HEK293 (cell line): Measurements from ENCODE around the gene EGR2.

Experiments
- CTCF ChIA-PET: fragments of 350-600 bp; formaldehyde crosslinking; extraction: SDS; loops from one replicate; lab custom pipeline; 2021; ENCODE audit warnings: antibody characterized with exemption; lab: Yijun Ruan, JAX
- POLR2A ChIA-PET: fragments of 300-600 bp; formaldehyde crosslinking; extraction: SDS; loops from one replicate; lab custom pipeline; 2020; ENCODE audit warnings: antibody characterized with exemption, inconsistent platforms; lab: Yijun Ruan, JAX
- H3K27ac ChIP-seq: fragments of 200-500 bp; sonication (Bioruptor generic); 2 replicates; pipeline ENCODE4 v1.5.1; 2014; ENCODE audit warnings: low read depth, low read length, control low read depth, inconsistent platforms; ENCODE audit errors: extremely low read depth
- H3K36me3 ChIP-seq, 2 experiments: fragments of 200-500 bp in 1 of 2; sonication (Bioruptor generic) in 1 of 2; 1 replicate in 1 of 2; 2 replicates in 1 of 2; pipeline ENCODE4 v1.5.1; 2014 to 2017; ENCODE audit warnings: inconsistent platforms in 2 of 2, low read length in 2 of 2; ENCODE audit not compliant: control insufficient read depth in 2 of 2, insufficient read depth in 1 of 2
- H3K4me1 ChIP-seq: fragments of 200-500 bp; sonication (Bioruptor generic); 2 replicates; pipeline ENCODE4 v1.5.1; 2014; ENCODE audit warnings: mild to moderate bottlenecking, low read length, inconsistent platforms; ENCODE audit not compliant: control insufficient read depth, insufficient read depth
- H3K4me3 ChIP-seq: 2 replicates; pipeline ENCODE4 v1.5.1; 2011; ENCODE audit warnings: low read depth, mild to moderate bottlenecking, control low read depth, low read length, moderate library complexity
- H3K9me3 ChIP-seq: fragments of 200-500 bp; sonication (Bioruptor generic); 2 replicates; pipeline ENCODE4 v1.5.1; 2014; ENCODE audit warnings: low read depth, low read length, inconsistent platforms; ENCODE audit not compliant: control insufficient read depth, insufficient read depth
- ATF2 ChIP-seq: fragments of 450-650 bp; formaldehyde crosslinking; IDR thresholded peaks from 2 replicates; pipeline ENCODE4 v1.5.1; 2016; ENCODE audit warnings: missing biosample characterization, missing genetic modification characterization, low read depth
- GLIS1 ChIP-seq: fragments of 450-650 bp; formaldehyde crosslinking; IDR thresholded peaks from 2 replicates; pipeline ENCODE4 v1.5.1; 2016; ENCODE audit warnings: missing biosample characterization, missing genetic modification characterization
- GLIS2 ChIP-seq: fragments of 450-650 bp; formaldehyde crosslinking; IDR thresholded peaks from 2 replicates; pipeline ENCODE4 v1.5.1; 2016; ENCODE audit warnings: missing biosample characterization, missing genetic modification characterization
- KLF16 ChIP-seq: fragments of 450-650 bp; formaldehyde crosslinking; IDR thresholded peaks from 2 replicates; pipeline ENCODE4 v1.5.1; 2017; ENCODE audit warnings: missing biosample characterization, missing genetic modification characterization
- MEIS1 ChIP-seq: sonication (generic); formaldehyde crosslinking; IDR thresholded peaks from 2 replicates; pipeline ENCODE4 v1.8.1; 2022; ENCODE audit warnings: missing genetic modification reagents, mild to moderate bottlenecking, borderline replicate concordance
- OSR2 ChIP-seq: fragments of 450-650 bp; formaldehyde crosslinking; IDR thresholded peaks from 2 replicates; pipeline ENCODE4 v1.5.1; 2016; ENCODE audit warnings: missing biosample characterization, missing genetic modification characterization
- PRDM2 ChIP-seq: fragments of 450-650 bp; formaldehyde crosslinking; IDR thresholded peaks from 2 replicates; pipeline ENCODE4 v1.5.1; 2016; ENCODE audit warnings: missing biosample characterization, missing genetic modification characterization, borderline replicate concordance
- TSHZ1 ChIP-seq: fragments of 450-650 bp; formaldehyde crosslinking; IDR thresholded peaks from 2 replicates; pipeline ENCODE4 v1.5.1; 2016; ENCODE audit warnings: missing biosample characterization, missing genetic modification characterization, borderline replicate concordance
- ZFHX2 ChIP-seq: fragments of 450-650 bp; formaldehyde crosslinking; conservative IDR thresholded peaks from 2 replicates; pipeline ENCODE4 v1.5.1; 2016; ENCODE audit warnings: missing biosample characterization, missing genetic modification characterization
- ZNF121 ChIP-seq: fragments of 450-650 bp; formaldehyde crosslinking; IDR thresholded peaks from 2 replicates; pipeline ENCODE4 v1.5.1; 2016; ENCODE audit warnings: missing biosample characterization, missing genetic modification characterization
- ZNF214 ChIP-seq: fragments of 450-650 bp; formaldehyde crosslinking; IDR thresholded peaks from 2 replicates; pipeline ENCODE4 v1.5.1; 2017; ENCODE audit warnings: missing biosample characterization, mild to moderate bottlenecking, missing genetic modification characterization, borderline replicate concordance
- ZNF354C ChIP-seq: fragments of 450-650 bp; formaldehyde crosslinking; IDR thresholded peaks from 2 replicates; pipeline ENCODE4 v1.5.1; 2016; ENCODE audit warnings: missing biosample characterization, missing genetic modification characterization, low read depth, borderline replicate concordance
- ZNF510 ChIP-seq: fragments of 450-650 bp; formaldehyde crosslinking; IDR thresholded peaks from 2 replicates; pipeline ENCODE4 v1.5.1; 2018; ENCODE audit warnings: mild to moderate bottlenecking, missing genetic modification characterization, missing biosample characterization; ENCODE audit not compliant: insufficient replicate concordance
- ZNF530 ChIP-seq: fragments of 450-650 bp; formaldehyde crosslinking; IDR thresholded peaks from 2 replicates; pipeline ENCODE4 v1.5.1; 2016; ENCODE audit warnings: low read depth, missing biosample characterization, missing genetic modification characterization
- ZNF791 ChIP-seq: fragments of 450-650 bp; formaldehyde crosslinking; IDR thresholded peaks from 2 replicates; pipeline ENCODE4 v1.5.1; 2016; ENCODE audit warnings: missing biosample characterization, missing genetic modification characterization
- ZSCAN23 ChIP-seq: fragments of 450-650 bp; formaldehyde crosslinking; IDR thresholded peaks from 2 replicates; pipeline ENCODE4 v1.5.1; 2016; ENCODE audit warnings: missing biosample characterization, missing genetic modification characterization

Gene EGR2

GRCh38 chr10:62764011-62764410 lies 52.2 kb downstream of the EGR2 start (continued):
- no peak for TF ChIP-seq TSHZ1
- TF ChIP-seq ZNF791 (tag by site-specific recombination): no peak
- TF ChIP-seq ZNF214: no peak
- TF ChIP-seq, all 188 proteins: peak for 0

- H3K4me1 ChIP-seq: no peaks in the 10 kb centered on the region
- no peak for TF ChIP-seq OSR2 (tag by site-specific recombination)
- TF ChIP-seq ATF2: no peak
- no peak for TF ChIP-seq ZSCAN23 (tag by site-specific recombination)
- TF ChIP-seq ZNF354C: no peak
- no peak for TF ChIP-seq PRDM2
- no peak for TF ChIP-seq GLIS1 (tag by site-specific recombination)
- no peak for TF ChIP-seq MEIS1 (CRISPR knock-in tag)
- TF ChIP-seq ZNF121 (tag by site-specific recombination): no peak
- no peak for TF ChIP-seq GLIS2 (tag by site-specific recombination)
- no peak for TF ChIP-seq ZNF510
- no peak for TF ChIP-seq ZFHX2 (tag by site-specific recombination)
- no peak for TF ChIP-seq ZNF530 (tag by site-specific recombination)
- no peak for TF ChIP-seq KLF16 (tag by site-specific recombination)
- TF ChIP-seq, all 188 proteins: peak for 0
- Histone ChIP-seq H3K36me3 (no peaks in the 10 kb centered on the region), H3K4me3 (no peak overlapping the region), H3K9me3 (no peaks in the 10 kb centered on the region), H3K27ac (no peak overlapping the region)
- ChIA-PET POLR2A (no interaction called here), CTCF (interaction anchor here (0.6 kb wide), 1 partner anchor 14 kb away, joined by 3 read pairs; no protein-coding TSS in a partner anchor)
These were observed 53.0 kb downstream of the EGR2 start for GRCh38 chr10:62763155-62763554.
